ENCODE results near the gene DAW1.

The DAW1 gene

GRCh38 chr2:227871375-227871791 is at the start of gene DAW1:
Gene DAW1 (plus strand): TSS chr2:227871631. CDS start chr2:227871690, 59 bp downstream.
- Histone ChIP-seq H3K27ac (ENCODE audit: low read length) (no peak within 1 kb of the TSS), H3K4me1 (ENCODE audit: control insufficient read depth in 1 of 2, insufficient read depth in 2 of 2, low read length in 2 of 2) (peaks cover 0 to 6% of the 10 kb centered on the region in 2 donors), H3K9me3 (ENCODE audit: control insufficient read depth in 1 of 2, low read length in 2 of 2) (no peaks in the 10 kb centered on the region), H3K27me3 (ENCODE audit: low read depth, low read length) (no peaks in the 10 kb centered on the region), H3K4me3 (ENCODE audit: low read depth in 1 of 2, low read length in 2 of 2) (peak within 1 kb of the TSS in 1 of 2 donors; percentile 64), H3K36me3 (ENCODE audit: control insufficient read depth in 1 of 2, insufficient read depth in 2 of 2, low read length in 2 of 2) (no peaks in the 10 kb centered on the region)

- Histone ChIP-seq H3K9me3 (ENCODE audit: control insufficient read depth in 1 of 2, low read length in 2 of 2) (no peaks in the 10 kb centered on the region), H3K27me3 (ENCODE audit: low read depth, low read length) (no peaks in the 10 kb centered on the region), H3K27ac (ENCODE audit: low read length) (no peak overlapping the region), H3K4me1 (ENCODE audit: control insufficient read depth in 1 of 2, insufficient read depth in 2 of 2, low read length in 2 of 2) (peaks cover 0 to 7% of the 10 kb centered on the region in 2 donors), H3K4me3 (ENCODE audit: low read depth in 1 of 2, low read length in 2 of 2) (no peak overlapping the region), H3K36me3 (ENCODE audit: control insufficient read depth in 1 of 2, insufficient read depth in 2 of 2, low read length in 2 of 2) (no peaks in the 10 kb centered on the region)
Measured at GRCh38 chr2:227822416-227823003, 48.9 kb upstream of the DAW1 start.

- Histone ChIP-seq H3K36me3 (ENCODE audit: control insufficient read depth in 1 of 2, insufficient read depth in 2 of 2, low read length in 2 of 2) (no peaks in the 10 kb centered on the region), H3K4me3 (ENCODE audit: low read depth in 1 of 2, low read length in 2 of 2) (no peak overlapping the region), H3K27ac (ENCODE audit: low read length) (no peak overlapping the region), H3K9me3 (ENCODE audit: control insufficient read depth in 1 of 2, low read length in 2 of 2) (no peaks in the 10 kb centered on the region), H3K27me3 (ENCODE audit: low read depth, low read length) (no peaks in the 10 kb centered on the region), H3K4me1 (ENCODE audit: control insufficient read depth in 1 of 2, insufficient read depth in 2 of 2, low read length in 2 of 2) (no peaks in the 10 kb centered on the region)
Measured at GRCh38 chr2:227823922-227824321, 47.5 kb upstream of the DAW1 start.

- no peaks in the 10 kb centered on the region for H3K27me3 ChIP-seq (ENCODE audit: low read depth, low read length)
Measured at GRCh38 chr2:227824711-227825110, 46.7 kb upstream of the DAW1 start.

GRCh38 chr2:227826019-227826521 is 45.4 kb upstream of the DAW1 start:
- Histone ChIP-seq H3K9me3 (ENCODE audit: control insufficient read depth in 1 of 2, low read length in 2 of 2) (no peaks in the 10 kb centered on the region), H3K4me3 (ENCODE audit: low read depth in 1 of 2, low read length in 2 of 2) (no peak overlapping the region), H3K27ac (ENCODE audit: low read length) (no peak overlapping the region)

More at GRCh38 chr2:227824711-227825110, 46.7 kb upstream of the DAW1 start:
- Histone ChIP-seq H3K27ac (ENCODE audit: low read length) (no peak overlapping the region), H3K36me3 (ENCODE audit: control insufficient read depth in 1 of 2, insufficient read depth in 2 of 2, low read length in 2 of 2) (no peaks in the 10 kb centered on the region), H3K4me3 (ENCODE audit: low read depth in 1 of 2, low read length in 2 of 2) (no peak overlapping the region), H3K4me1 (ENCODE audit: control insufficient read depth in 1 of 2, insufficient read depth in 2 of 2, low read length in 2 of 2) (no peaks in the 10 kb centered on the region), H3K9me3 (ENCODE audit: control insufficient read depth in 1 of 2, low read length in 2 of 2) (no peaks in the 10 kb centered on the region)

GRCh38 chr2:227826563-227826962 is 44.9 kb upstream of the DAW1 start:
- no peaks in the 10 kb centered on the region for H3K36me3 ChIP-seq (ENCODE audit: control insufficient read depth in 1 of 2, insufficient read depth in 2 of 2, low read length in 2 of 2)
- H3K27me3 ChIP-seq (ENCODE audit: low read depth, low read length): no peaks in the 10 kb centered on the region
- H3K9me3 ChIP-seq (ENCODE audit: control insufficient read depth in 1 of 2, low read length in 2 of 2): no peaks in the 10 kb centered on the region
- no peaks in the 10 kb centered on the region for H3K4me1 ChIP-seq (ENCODE audit: control insufficient read depth in 1 of 2, insufficient read depth in 2 of 2, low read length in 2 of 2)
- H3K4me3 ChIP-seq (ENCODE audit: low read depth in 1 of 2, low read length in 2 of 2): no peak overlapping the region
- H3K27ac ChIP-seq (ENCODE audit: low read length): no peak overlapping the region

More at GRCh38 chr2:227826019-227826521, 45.4 kb upstream of the DAW1 start:
- H3K27me3 ChIP-seq (ENCODE audit: low read depth, low read length): no peaks in the 10 kb centered on the region
- H3K4me1 ChIP-seq (ENCODE audit: control insufficient read depth in 1 of 2, insufficient read depth in 2 of 2, low read length in 2 of 2): no peaks in the 10 kb centered on the region
- H3K36me3 ChIP-seq (ENCODE audit: control insufficient read depth in 1 of 2, insufficient read depth in 2 of 2, low read length in 2 of 2): no peaks in the 10 kb centered on the region

- Histone ChIP-seq H3K27me3 (ENCODE audit: low read depth, low read length) (no peaks in the 10 kb centered on the region), H3K9me3 (ENCODE audit: control insufficient read depth in 1 of 2, low read length in 2 of 2) (no peaks in the 10 kb centered on the region), H3K4me1 (ENCODE audit: control insufficient read depth in 1 of 2, insufficient read depth in 2 of 2, low read length in 2 of 2) (no peaks in the 10 kb centered on the region), H3K36me3 (ENCODE audit: control insufficient read depth in 1 of 2, insufficient read depth in 2 of 2, low read length in 2 of 2) (no peaks in the 10 kb centered on the region), H3K27ac (ENCODE audit: low read length) (no peak overlapping the region), H3K4me3 (ENCODE audit: low read depth in 1 of 2, low read length in 2 of 2) (no peak overlapping the region)
Measured at GRCh38 chr2:227827143-227827542, 44.3 kb upstream of the DAW1 start.

- Histone ChIP-seq H3K4me3 (ENCODE audit: low read depth in 1 of 2, low read length in 2 of 2) (no peak overlapping the region), H3K36me3 (ENCODE audit: control insufficient read depth in 1 of 2, insufficient read depth in 2 of 2, low read length in 2 of 2) (no peaks in the 10 kb centered on the region), H3K27me3 (ENCODE audit: low read depth, low read length) (no peaks in the 10 kb centered on the region), H3K27ac (ENCODE audit: low read length) (no peak overlapping the region), H3K4me1 (ENCODE audit: control insufficient read depth in 1 of 2, insufficient read depth in 2 of 2, low read length in 2 of 2) (no peaks in the 10 kb centered on the region), H3K9me3 (ENCODE audit: control insufficient read depth in 1 of 2, low read length in 2 of 2) (no peaks in the 10 kb centered on the region)
Measured at GRCh38 chr2:227828477-227828912, 42.9 kb upstream of the DAW1 start.

GRCh38 chr2:227829337-227829736 is 42.1 kb upstream of the DAW1 start:
- Histone ChIP-seq H3K4me1 (ENCODE audit: control insufficient read depth in 1 of 2, insufficient read depth in 2 of 2, low read length in 2 of 2) (no peaks in the 10 kb centered on the region), H3K9me3 (ENCODE audit: control insufficient read depth in 1 of 2, low read length in 2 of 2) (no peaks in the 10 kb centered on the region), H3K27ac (ENCODE audit: low read length) (no peak overlapping the region), H3K4me3 (ENCODE audit: low read depth in 1 of 2, low read length in 2 of 2) (no peak overlapping the region), H3K36me3 (ENCODE audit: control insufficient read depth in 1 of 2, insufficient read depth in 2 of 2, low read length in 2 of 2) (no peaks in the 10 kb centered on the region), H3K27me3 (ENCODE audit: low read depth, low read length) (no peaks in the 10 kb centered on the region)

GRCh38 chr2:227834423-227834822 is 37.0 kb upstream of the DAW1 start:
- no peak overlapping the region for H3K4me3 ChIP-seq (ENCODE audit: low read depth in 1 of 2, low read length in 2 of 2)
- H3K27ac ChIP-seq (ENCODE audit: low read length): no peak overlapping the region
- H3K27me3 ChIP-seq (ENCODE audit: low read depth, low read length): no peaks in the 10 kb centered on the region
- H3K4me1 ChIP-seq (ENCODE audit: control insufficient read depth in 1 of 2, insufficient read depth in 2 of 2, low read length in 2 of 2): no peaks in the 10 kb centered on the region
- no peaks in the 10 kb centered on the region for H3K9me3 ChIP-seq (ENCODE audit: control insufficient read depth in 1 of 2, low read length in 2 of 2)
- H3K36me3 ChIP-seq (ENCODE audit: control insufficient read depth in 1 of 2, insufficient read depth in 2 of 2, low read length in 2 of 2): no peaks in the 10 kb centered on the region

GRCh38 chr2:227834916-227835650 is 36.3 kb upstream of the DAW1 start:
- Histone ChIP-seq H3K4me1 (ENCODE audit: control insufficient read depth in 1 of 2, insufficient read depth in 2 of 2, low read length in 2 of 2) (no peaks in the 10 kb centered on the region), H3K4me3 (ENCODE audit: low read depth in 1 of 2, low read length in 2 of 2) (no peak overlapping the region), H3K9me3 (ENCODE audit: control insufficient read depth in 1 of 2, low read length in 2 of 2) (no peaks in the 10 kb centered on the region), H3K27ac (ENCODE audit: low read length) (no peak overlapping the region), H3K27me3 (ENCODE audit: low read depth, low read length) (no peaks in the 10 kb centered on the region), H3K36me3 (ENCODE audit: control insufficient read depth in 1 of 2, insufficient read depth in 2 of 2, low read length in 2 of 2) (no peaks in the 10 kb centered on the region)

All from muscle layer of duodenum (tissue), 2 donors.